Kidney (tissue), 14 donors: ENCODE measurements around the gene FER. TPM values are rescaled to one million over a fixed set of nuclear protein-coding genes. Genes with fewer than 3 reads are reported as not detected.

Experiments
- DNase-seq, 5 donors: peaks; one replicate each; pipeline ENCODE4 v3.0.0-alpha.2; 2013 to 2020
- FAIRE-seq: peaks from 2 replicates; lab custom pipeline; 2012; peaks lifted over from hg19 to GRCh38; lab: Jason Lieb, UNC
- H3K27ac ChIP-seq, 2 donors: one replicate each; pipeline ENCODE4 v1.7.0; 2013; ENCODE audit warnings: low read depth in 2 of 2, low read length in 2 of 2, inconsistent platforms in 1 of 2
- H3K27me3 ChIP-seq: one replicate; pipeline ENCODE4 v1.7.1; 2013; ENCODE audit warnings: low read length, inconsistent platforms; ENCODE audit not compliant: control insufficient read depth, insufficient read depth
- H3K36me3 ChIP-seq, 3 donors: one replicate each; pipeline versions ENCODE4 v1.7.0 to v1.7.1; 2013; ENCODE audit warnings: low read length in 3 of 3, control low read depth in 1 of 3, inconsistent platforms in 1 of 3; ENCODE audit not compliant: insufficient read depth in 3 of 3, control insufficient read depth in 2 of 3
- H3K4me1 ChIP-seq, 3 donors: one replicate each; pipeline versions ENCODE4 v1.7.0 to v1.7.1; 2013; ENCODE audit warnings: low read length in 3 of 3, inconsistent platforms in 1 of 3, low read depth in 1 of 3; ENCODE audit not compliant: control insufficient read depth in 2 of 3, insufficient read depth in 2 of 3
- H3K4me3 ChIP-seq, 3 donors: one replicate each; pipeline versions ENCODE4 v1.7.0 to v1.8.1; 2013; ENCODE audit warnings: low read length in 3 of 3, control low read depth in 1 of 3, inconsistent platforms in 1 of 3
- H3K9ac ChIP-seq, 3 donors: one replicate each; pipeline versions ENCODE4 v1.7.0 to v1.7.1; 2013; ENCODE audit warnings: low read length in 3 of 3, control low read depth in 1 of 3, inconsistent platforms in 1 of 3
- H3K9me3 ChIP-seq, 3 donors: one replicate each; pipeline versions ENCODE4 v1.7.0 to v1.7.1; 2013; ENCODE audit warnings: low read length in 3 of 3, control low read depth in 1 of 3, inconsistent platforms in 1 of 3; ENCODE audit not compliant: control insufficient read depth in 2 of 3, insufficient read depth in 1 of 3
- intact Hi-C: fragments of 100-400 bp; cut with DNase I; formaldehyde crosslinking; loops from one replicate; pipeline ENCODE4 v1.11.1; 2022
- polyA plus RNA-seq: library from polyadenylated mRNA; stranded (reverse); fragments of 350-450 nt; fragmentation: Illumina TruSeq; extraction: RNeasy Lipid Tissue Mini Kit (QIAGEN cat#74804); gene quantifications from one replicate; pipeline ENCODE4 v1.2.3, GENCODE V29; 2014; ENCODE audit warnings: low read depth, low replicate concordance; ENCODE audit not compliant: insufficient read depth
- total RNA-seq: library from RNA; stranded (reverse); fragmentation: NEBNext Ultra II Directional; extraction: Animal tissue kit (Norgen Biotek cat#: 25700); gene quantifications from one replicate; pipeline ENCODE4 v1.2.1, GENCODE V29; 2021
- TF ChIP-seq, protein P1 (sequence below): IDR thresholded peaks from 3 replicates; pipeline ENCODE4 v1.5.1; 2012; ENCODE audit warnings: mild to moderate bottlenecking, moderate library complexity, borderline replicate concordance; ENCODE audit not compliant: insufficient read depth; ENCODE audit errors: extremely low read depth
- donor health status: control.
- donor health status: control.
- donor health status: control.
- donor health status: control.
- donor health status: control.
- donor health status: DM: yes; HTN: yes; CAD: no.
- donor health status: Normal renal cell carcinoma (clear cell type).

The FER gene
- total and polyA plus RNA-seq, 2 donors from 2014 or later, result 2.1 to 38.2 TPM

DNA sequence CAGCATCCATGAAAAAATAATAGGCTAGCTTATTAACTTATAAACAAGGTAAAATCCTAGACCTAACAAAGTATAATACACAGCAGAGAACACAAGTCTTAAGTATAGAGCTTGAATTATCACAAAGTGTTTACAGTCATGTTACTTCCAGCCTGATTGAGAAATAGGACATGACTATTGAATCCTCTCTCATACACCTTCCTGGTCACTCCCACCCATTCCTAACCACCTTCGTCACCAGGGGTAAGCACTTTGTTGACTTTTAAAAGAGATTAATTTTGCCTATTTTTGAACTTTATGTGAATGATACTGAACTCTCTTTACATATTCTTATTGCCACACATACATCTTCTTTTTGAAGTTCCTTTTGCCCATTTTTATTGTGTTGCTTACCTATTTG is 336.2 kb downstream of the FER start:
- no peaks in the 10 kb centered on the region for H3K9me3 ChIP-seq
- no peak overlapping the region for H3K27ac ChIP-seq
- DNase-seq (no peak), FAIRE-seq (no peak)
- intact Hi-C loops, result no loop called here
- no peak overlapping the region for H3K9ac ChIP-seq
- H3K36me3 ChIP-seq, result no peaks in the 10 kb centered on the region
- TF ChIP-seq, protein P1, sequence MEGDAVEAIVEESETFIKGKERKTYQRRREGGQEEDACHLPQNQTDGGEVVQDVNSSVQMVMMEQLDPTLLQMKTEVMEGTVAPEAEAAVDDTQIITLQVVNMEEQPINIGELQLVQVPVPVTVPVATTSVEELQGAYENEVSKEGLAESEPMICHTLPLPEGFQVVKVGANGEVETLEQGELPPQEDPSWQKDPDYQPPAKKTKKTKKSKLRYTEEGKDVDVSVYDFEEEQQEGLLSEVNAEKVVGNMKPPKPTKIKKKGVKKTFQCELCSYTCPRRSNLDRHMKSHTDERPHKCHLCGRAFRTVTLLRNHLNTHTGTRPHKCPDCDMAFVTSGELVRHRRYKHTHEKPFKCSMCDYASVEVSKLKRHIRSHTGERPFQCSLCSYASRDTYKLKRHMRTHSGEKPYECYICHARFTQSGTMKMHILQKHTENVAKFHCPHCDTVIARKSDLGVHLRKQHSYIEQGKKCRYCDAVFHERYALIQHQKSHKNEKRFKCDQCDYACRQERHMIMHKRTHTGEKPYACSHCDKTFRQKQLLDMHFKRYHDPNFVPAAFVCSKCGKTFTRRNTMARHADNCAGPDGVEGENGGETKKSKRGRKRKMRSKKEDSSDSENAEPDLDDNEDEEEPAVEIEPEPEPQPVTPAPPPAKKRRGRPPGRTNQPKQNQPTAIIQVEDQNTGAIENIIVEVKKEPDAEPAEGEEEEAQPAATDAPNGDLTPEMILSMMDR, result no peak
- no peaks in the 10 kb centered on the region for H3K4me1 ChIP-seq
- H3K4me3 ChIP-seq, result no peak overlapping the region
- no peaks in the 10 kb centered on the region for H3K27me3 ChIP-seq

DNA sequence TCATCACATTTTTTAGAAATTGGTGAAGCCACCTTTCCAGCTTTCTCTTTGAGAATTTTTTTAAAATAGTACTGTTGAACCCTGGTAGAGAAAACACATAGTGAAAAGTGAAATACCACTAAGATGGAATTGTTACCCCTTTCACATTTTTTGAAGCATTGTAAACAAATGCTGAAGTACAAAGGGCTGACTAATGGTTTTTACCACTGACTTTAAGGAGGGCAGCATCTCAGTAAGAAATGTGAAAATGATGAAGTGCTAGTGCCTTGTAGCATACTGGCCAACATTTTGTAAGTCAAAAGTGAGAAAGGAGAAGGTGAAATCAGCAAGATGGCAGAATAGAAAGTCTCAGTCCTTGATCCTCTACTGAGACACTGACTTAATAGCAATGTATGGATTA is 341.5 kb downstream of the FER start:
- no peak for FAIRE-seq
- intact Hi-C loops, result no loop called here

DNA sequence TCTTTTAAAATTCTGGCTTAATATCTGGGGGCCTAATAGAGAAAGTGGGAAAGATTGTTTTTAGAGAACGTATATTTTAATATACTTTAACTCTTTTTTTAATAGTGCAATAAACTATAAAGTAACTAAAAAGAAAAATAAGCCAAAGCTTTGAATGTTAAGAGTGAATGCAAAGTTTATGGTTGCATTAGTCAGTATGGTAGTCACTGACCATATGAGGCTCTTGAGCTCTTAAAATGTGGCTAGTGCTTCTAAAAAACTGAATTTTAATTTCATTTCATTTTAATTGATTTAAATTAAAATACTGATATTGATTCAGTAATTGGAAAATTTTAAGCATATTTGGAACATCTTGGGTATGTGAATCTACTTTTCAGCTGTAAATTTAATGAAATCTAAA is 351.4 kb downstream of the FER start:
- H3K9ac ChIP-seq, result no peak overlapping the region
- no peak overlapping the region for H3K4me3 ChIP-seq
- intact Hi-C loops, result no loop called here
- no peak for DNase-seq
- H3K27me3 ChIP-seq, result no peaks in the 10 kb centered on the region
- TF ChIP-seq, protein P1, result no peak
- no peaks in the 10 kb centered on the region for H3K9me3 ChIP-seq
- no peak for FAIRE-seq
- H3K27ac ChIP-seq, result no peak overlapping the region
- H3K4me1 ChIP-seq, result no peaks in the 10 kb centered on the region
- no peaks in the 10 kb centered on the region for H3K36me3 ChIP-seq

More for the DNA sequence above, 341.5 kb downstream of the FER start:
- Histone ChIP-seq H3K27me3 (no peaks in the 10 kb centered on the region), H3K9ac (no peak overlapping the region), H3K4me1 (no peaks in the 10 kb centered on the region), H3K9me3 (no peaks in the 10 kb centered on the region), H3K36me3 (no peaks in the 10 kb centered on the region), H3K4me3 (no peak overlapping the region), H3K27ac (no peak overlapping the region)
- DNase-seq, result no peak
- TF ChIP-seq, protein P1, result no peak

DNA sequence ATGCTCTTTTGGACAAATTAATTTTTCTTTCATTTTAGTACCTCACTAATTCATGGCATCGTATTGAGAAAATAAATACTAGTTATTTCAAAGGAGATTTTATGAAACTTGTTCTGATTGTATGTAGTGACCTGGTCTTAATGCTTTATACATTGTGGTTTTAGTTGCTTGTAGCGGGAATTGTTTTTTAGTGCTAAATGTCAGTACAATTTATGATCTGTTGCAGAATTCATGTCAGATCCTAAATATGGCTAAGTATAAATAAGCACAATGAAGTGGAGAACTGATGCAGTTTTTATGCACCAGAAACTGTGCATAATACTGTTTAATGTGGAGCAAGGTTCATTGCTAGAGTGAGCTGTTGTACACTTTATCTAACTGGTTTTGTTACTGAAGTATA is 353.3 kb downstream of the FER start:
- Histone ChIP-seq H3K9ac (no peak overlapping the region), H3K27ac (no peak overlapping the region), H3K36me3 (no peaks in the 10 kb centered on the region), H3K27me3 (no peaks in the 10 kb centered on the region), H3K4me3 (no peak overlapping the region), H3K9me3 (no peaks in the 10 kb centered on the region), H3K4me1 (no peaks in the 10 kb centered on the region)
- intact Hi-C loops, result no loop called here
- FAIRE-seq (no peak), DNase-seq (peak in 2 of 5 donors; percentile 6 to 7)
- TF ChIP-seq, protein P1, result no peak
